T-cell (primary cell): Measurements from ENCODE around the gene SNRPF. TPM values are rescaled to one million over a fixed set of nuclear protein-coding genes. Genes with fewer than 3 reads are reported as not detected.
A peak's percentile ranks its signal among the peaks of the same experiment; 100 is the strongest.

ENCODE experiments used
- ATAC-seq, 4 experiments: fragments of 200-7000 bp in 3 of 4; fragments of 150-1000 bp in 1 of 4; cut with Tn5 transposase; replicated peaks in 1 of 4; 1 replicate in 3 of 4; 2 replicates in 1 of 4; pipeline ENCODE4 v1.10.0; 2021; ENCODE audit warnings: moderate library complexity in 3 of 4, mild to moderate bottlenecking in 2 of 4, moderate number of reproducible peaks in 1 of 4
- CTCF ChIA-PET, 2 donors: fragments of 300-600 bp; sonication (Branson Sonifier 250); formaldehyde crosslinking; loops; one replicate each; lab custom pipeline; 2022; ENCODE audit warnings: antibody characterized with exemption in 2 of 2; lab: Charles Lee
- POLR2A ChIA-PET, 2 donors: fragments of 300-600 bp; sonication (Branson Sonifier 250); formaldehyde crosslinking; loops; one replicate each; lab custom pipeline; 2022; ENCODE audit warnings: antibody characterized with exemption in 2 of 2; lab: Charles Lee
- DNase-seq, 35 experiments: peaks; one replicate each; pipeline versions ENCODE4 v3.0.0 to v3.0.0-alpha.2; 2013 to 2023
- H3K27ac ChIP-seq: one replicate; pipeline ENCODE4 v1.5.1; 2013; ENCODE audit warnings: low read length
- H3K27me3 ChIP-seq, 2 experiments: replicated peaks in 1 of 2; 1 replicate in 1 of 2; 2 replicates in 1 of 2; pipeline versions ENCODE4 v1.6.1 to v1.7.0; 2013; ENCODE audit warnings: low read length in 1 of 2, mixed read lengths in 1 of 2; ENCODE audit not compliant: control insufficient read depth in 2 of 2, insufficient read depth in 2 of 2; ENCODE audit errors: extremely low read depth in 1 of 2
- H3K36me3 ChIP-seq, 2 donors: 1 replicate in 1 of 2; 2 replicates in 1 of 2; pipeline versions ENCODE4 v1.6.1 to v1.7.0; 2013; ENCODE audit warnings: low read length in 1 of 2; ENCODE audit not compliant: control insufficient read depth in 2 of 2, insufficient read depth in 1 of 2; ENCODE audit errors: extremely low read depth in 1 of 2
- H3K4me1 ChIP-seq, 2 experiments: 1 replicate in 1 of 2; 2 replicates in 1 of 2; pipeline versions ENCODE4 v1.6.1 to v1.7.0; 2013; ENCODE audit warnings: low read length in 2 of 2, mixed read lengths in 1 of 2; ENCODE audit not compliant: insufficient read depth in 2 of 2, control insufficient read depth in 1 of 2; ENCODE audit errors: extremely low read depth in 1 of 2
- H3K4me3 ChIP-seq, 2 donors: 1 replicate in 1 of 2; 2 replicates in 1 of 2; pipeline versions ENCODE4 v1.5.1 to v1.7.0; 2013; ENCODE audit warnings: mild to moderate bottlenecking in 2 of 2, low read length in 1 of 2, moderate library complexity in 1 of 2; ENCODE audit not compliant: control insufficient read depth in 1 of 2; ENCODE audit errors: extremely low read depth in 1 of 2
- H3K9me3 ChIP-seq: 2 replicates; pipeline ENCODE4 v1.7.0; 2013
- H3K27ac Mint-ChIP-seq, 2 donors: one replicate each; pipeline ENCODE4 v1.8.0; 2020 to 2021; ENCODE audit warnings: mild to moderate bottlenecking in 2 of 2, mixed read lengths in 2 of 2
- H3K27me3 Mint-ChIP-seq, 2 donors: one replicate each; pipeline ENCODE4 v1.8.0; 2021 to 2022; ENCODE audit warnings: mixed read lengths in 2 of 2
- H3K36me3 Mint-ChIP-seq: one replicate; pipeline ENCODE4 v1.8.0; 2021; ENCODE audit warnings: mixed read lengths
- H3K4me1 Mint-ChIP-seq, 3 donors: one replicate each; pipeline ENCODE4 v1.8.0; 2020 to 2022; ENCODE audit warnings: mixed read lengths in 3 of 3, mild to moderate bottlenecking in 1 of 3
- H3K4me3 Mint-ChIP-seq, 3 donors: one replicate each; pipeline ENCODE4 v1.8.0; 2020 to 2022; ENCODE audit warnings: mild to moderate bottlenecking in 3 of 3, mixed read lengths in 3 of 3, moderate library complexity in 3 of 3
- H3K9me3 Mint-ChIP-seq, 3 donors: one replicate each; pipeline ENCODE4 v1.8.0; 2020 to 2022; ENCODE audit warnings: mixed read lengths in 3 of 3
- WGBS: methylation state at CpG from one replicate; pipeline ENCODE4 v1.1.5; 2013; ENCODE audit warnings: missing lambda C conversion rate; ENCODE audit not compliant: insufficient coverage; 5-methylcytosine and 5-hydroxymethylcytosine counted together
- total RNA-seq, 35 experiments: library from RNA in 6 of 35; stranded (reverse) in 6 of 35; fragments of 120-200 nt in 1 of 35; gene quantifications; one replicate each; pipeline versions ENCODE4 v1.2.1 to v1.2.4 and lab custom pipeline; 2013 to 2026

The SNRPF gene
- total RNA-seq, 5 donors from 2014 or later (not counting 1 experiment from before 2014, with no cell fraction given) = 14.0 to 33.6 (median 19.3) TPM

DNA sequence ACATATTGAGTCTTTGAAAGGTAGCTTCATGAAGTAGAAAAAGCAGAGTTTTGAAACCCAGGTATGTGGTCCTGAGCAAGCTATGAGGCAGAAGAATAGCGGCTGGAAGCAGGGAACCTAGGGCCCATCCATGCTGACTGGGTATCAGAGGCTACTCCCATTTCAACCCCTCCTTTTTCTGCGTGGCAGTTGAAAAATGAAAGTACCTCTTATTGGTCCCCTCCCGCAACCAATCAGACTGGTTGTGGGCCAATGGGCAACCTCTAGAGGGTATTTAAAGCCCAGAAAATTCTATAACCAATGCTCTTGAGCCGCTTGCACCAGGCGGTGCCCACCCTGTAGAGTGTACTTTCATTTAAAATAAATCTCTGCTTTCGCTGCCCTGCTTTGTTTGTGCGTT lies 1.6 kb upstream of the SNRPF start:
- Histone ChIP-seq H3K4me1 (peaks cover 13 to 22% of the 10 kb centered on the region in 2 experiments), H3K27ac (no peak overlapping the region), H3K4me3 (no peak overlapping the region), H3K9me3 (no peaks in the 10 kb centered on the region), H3K36me3 (peaks cover 0 to 9% of the 10 kb centered on the region in 2 donors), H3K27me3 (peaks cover 0 to 3% of the 10 kb centered on the region in 2 experiments)
- no peaks in the 10 kb centered on the region for H3K9me3 Mint-ChIP-seq
- DNase-seq (no peak), ATAC-seq (no peak)
- H3K36me3 Mint-ChIP-seq = peaks cover 13% of the 10 kb centered on the region
- ChIA-PET POLR2A (no interaction called here), CTCF (no interaction called here)
- WGBS = no CpG with 5 or more reads among the region's 7 CpGs
- H3K27me3 Mint-ChIP-seq = peaks cover 0 to 3% of the 10 kb centered on the region in 2 donors
- peaks cover 5 to 27% (median 21%) of the 10 kb centered on the region in 3 donors for H3K4me1 Mint-ChIP-seq
- no peak overlapping the region for H3K4me3 Mint-ChIP-seq
- H3K27ac Mint-ChIP-seq = no peak overlapping the region

DNA sequence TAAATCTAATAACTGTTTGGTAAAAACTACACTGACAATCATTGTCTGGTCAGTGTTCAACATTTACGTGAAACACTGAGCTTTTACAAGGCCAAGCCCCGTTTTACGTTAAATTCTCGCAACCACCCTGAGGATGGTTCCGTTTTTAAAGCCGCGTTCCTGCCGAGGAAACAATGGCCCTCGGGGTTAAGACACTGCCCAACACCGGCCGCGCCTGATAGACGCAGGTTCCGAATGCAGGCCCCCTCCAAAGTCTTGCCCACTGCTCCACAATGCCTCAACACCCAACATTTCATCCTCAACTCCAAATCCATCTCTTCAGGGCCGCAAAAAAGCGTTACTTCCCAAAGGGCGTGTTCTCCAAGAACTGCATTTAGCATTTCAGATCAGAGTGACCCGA lies 953 bp upstream of the SNRPF start:
- CTCF ChIA-PET = no interaction called here
- 60% methylated on average over 18 of the region's 18 CpGs for WGBS
- H3K36me3 ChIP-seq = peaks cover 0 to 16% of the 10 kb centered on the region in 2 donors
- H3K4me3 ChIP-seq = no peak overlapping the region
- H3K9me3 Mint-ChIP-seq = no peaks in the 10 kb centered on the region
- no peak overlapping the region for H3K27ac ChIP-seq
- H3K27me3 Mint-ChIP-seq = peaks cover 0 to 3% of the 10 kb centered on the region in 2 donors
- no peak overlapping the region for H3K27ac Mint-ChIP-seq
- peaks cover 0 to 26% (median 20%) of the 10 kb centered on the region in 3 donors for H3K4me1 Mint-ChIP-seq
- no peak for ATAC-seq
- POLR2A ChIA-PET = no interaction called here
- peak in 1 of 35 experiments; percentile 4 for DNase-seq
- H3K27me3 ChIP-seq = peaks cover 0 to 3% of the 10 kb centered on the region in 2 experiments
- peak overlapping the region in 1 of 3 donors; percentile 63 for H3K4me3 Mint-ChIP-seq
- H3K36me3 Mint-ChIP-seq = peaks cover 18% of the 10 kb centered on the region
- H3K9me3 ChIP-seq = no peaks in the 10 kb centered on the region
- peaks cover 13 to 26% of the 10 kb centered on the region in 2 experiments for H3K4me1 ChIP-seq

DNA sequence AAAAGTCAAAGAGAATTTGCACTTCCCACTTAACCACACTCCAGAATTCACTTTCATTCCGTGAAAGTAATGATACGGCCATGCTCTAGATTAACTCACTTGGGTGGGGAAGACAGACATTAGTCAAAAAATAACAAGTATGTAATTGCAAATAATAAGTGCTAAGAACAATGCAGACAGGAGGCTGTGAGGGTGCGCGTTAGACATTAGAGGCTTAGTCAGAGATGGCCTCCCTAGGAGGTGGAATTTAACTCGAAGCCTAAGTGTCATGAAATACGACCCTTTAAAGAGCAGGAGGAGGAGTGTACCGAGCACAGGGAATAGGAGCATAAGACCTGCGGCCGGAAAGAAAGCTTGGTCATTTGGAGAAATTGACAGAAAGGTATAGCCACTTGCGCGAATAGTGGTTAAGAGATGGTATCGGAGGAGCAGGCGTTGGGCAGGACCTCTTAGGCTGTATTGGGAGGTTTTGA lies 628 bp downstream of the SNRPF start:
- Histone ChIP-seq H3K27ac (peak overlapping the region; percentile 84), H3K27me3 (peaks cover 0 to 3% of the 10 kb centered on the region in 2 experiments), H3K4me1 (peaks cover 13 to 26% of the 10 kb centered on the region in 2 experiments), H3K36me3 (peaks cover 0 to 29% of the 10 kb centered on the region in 2 donors), H3K4me3 (peak overlapping the region; percentile 88 to 95), H3K9me3 (no peaks in the 10 kb centered on the region)
- ATAC-seq (peak in 3 of 4 experiments; percentile 4 to 10 (median 6)), DNase-seq (peak in 3 of 35 experiments; percentile 7 to 27 (median 20))
- Mint-ChIP-seq H3K27me3 (peaks cover 0 to 3% of the 10 kb centered on the region in 2 donors), H3K36me3 (peaks cover 29% of the 10 kb centered on the region), H3K27ac (no peak overlapping the region), H3K9me3 (no peaks in the 10 kb centered on the region), H3K4me3 (no peak overlapping the region), H3K4me1 (peaks cover 5 to 31% (median 31%) of the 10 kb centered on the region in 3 donors)
- 0% methylated on average over 11 of the region's 13 CpGs for WGBS
- ChIA-PET CTCF (interaction anchor here in 1 of 2 donors (1.0 kb wide), 1 partner anchor 201 kb away, joined by 3 read pairs; no protein-coding TSS in a partner anchor), POLR2A (interaction anchor here in 1 of 2 donors (0.6 kb wide), 1 partner anchor 1051 kb away, joined by 3 read pairs; no protein-coding TSS in a partner anchor)

DNA sequence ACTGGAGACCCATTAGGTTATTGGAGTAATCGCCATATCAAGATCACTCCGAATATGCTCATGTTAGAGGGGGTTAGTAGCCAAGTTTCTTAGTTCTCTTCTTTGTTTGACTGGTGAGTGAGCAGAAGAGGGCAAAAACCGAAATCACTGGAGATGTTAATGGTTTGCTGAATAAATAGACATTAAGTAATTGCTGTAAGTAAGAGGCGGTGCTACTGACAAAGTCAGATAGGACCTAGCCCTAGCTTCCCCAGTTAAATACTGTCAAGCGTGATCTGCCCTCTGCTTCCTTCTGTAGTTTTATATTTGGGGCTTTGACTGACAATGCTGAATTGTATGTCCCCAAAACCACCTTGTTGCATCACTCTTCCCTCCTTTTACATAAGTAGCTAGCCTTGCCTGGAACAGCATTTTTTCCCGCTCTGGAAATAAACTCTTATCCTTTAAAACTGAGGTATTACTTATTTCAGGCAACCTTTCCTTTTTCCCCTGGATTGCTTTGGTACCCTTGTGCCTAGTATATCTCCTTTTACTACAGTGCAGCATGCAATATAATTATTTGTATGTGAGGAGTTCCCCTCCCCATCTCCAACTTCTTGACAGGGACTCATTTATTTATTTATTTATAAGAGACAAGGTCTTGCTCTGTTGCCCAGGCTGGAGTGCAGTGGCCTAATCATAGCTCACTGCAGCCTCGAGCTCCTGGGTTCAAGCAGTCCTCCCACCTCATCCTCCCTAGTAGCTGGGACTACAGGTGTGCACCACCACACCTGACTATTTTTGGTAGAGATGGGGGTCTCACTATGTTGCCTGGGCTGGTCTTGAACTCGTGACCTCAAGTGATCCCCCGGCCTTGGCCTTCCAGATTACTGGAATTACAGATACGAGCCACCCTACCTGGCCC lies 1.4 kb downstream of the SNRPF start:
- Histone ChIP-seq H3K27me3 (peaks cover 0 to 3% of the 10 kb centered on the region in 2 experiments), H3K27ac (no peak overlapping the region), H3K9me3 (no peaks in the 10 kb centered on the region), H3K4me1 (peaks cover 13 to 26% of the 10 kb centered on the region in 2 experiments), H3K36me3 (peaks cover 0 to 34% of the 10 kb centered on the region in 2 donors), H3K4me3 (peak overlapping the region; percentile 88 to 95)
- Mint-ChIP-seq H3K4me1 (peaks cover 5 to 33% (median 27%) of the 10 kb centered on the region in 3 donors), H3K4me3 (peak overlapping the region in 2 of 3 donors; percentile 22 to 41), H3K9me3 (no peaks in the 10 kb centered on the region), H3K36me3 (peaks cover 29% of the 10 kb centered on the region), H3K27me3 (peaks cover 0 to 3% of the 10 kb centered on the region in 2 donors), H3K27ac (no peak overlapping the region)
- WGBS = 44% methylated on average over 3 of the region's 10 CpGs
- ATAC-seq (no peak), DNase-seq (peak in 1 of 35 experiments; percentile 2)
- POLR2A ChIA-PET = interaction anchor here (0.5 to 0.7 kb wide), 3 partner anchors 331 to 1043 kb away, joined by 5 to 13 read pairs (median 9); no protein-coding TSS in a partner anchor
- CTCF ChIA-PET = interaction anchor here (1.0 to 1.3 kb wide), 2 partner anchors 11 to 200 kb away, joined by 3 to 7 read pairs; no protein-coding TSS in a partner anchor

DNA sequence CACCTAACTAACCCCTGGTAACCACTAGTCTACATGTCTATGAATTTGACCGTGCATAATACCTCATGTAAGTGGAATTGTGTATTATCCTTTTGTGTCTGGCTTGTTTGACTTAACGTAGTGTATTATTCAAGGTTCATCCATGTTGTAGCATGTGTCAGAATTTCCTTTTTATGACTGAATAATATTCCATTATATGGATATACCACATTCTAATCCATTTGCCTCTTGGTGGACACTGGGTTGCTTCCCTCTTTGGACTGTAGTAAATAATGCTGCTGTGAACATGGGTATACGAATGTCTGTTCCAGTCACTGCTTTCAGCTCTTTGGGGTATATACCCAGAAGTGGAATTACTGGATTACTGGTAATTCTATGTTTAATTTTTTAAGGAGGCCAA lies 3.3 kb downstream of the SNRPF start:
- Mint-ChIP-seq H3K27ac (no peak overlapping the region), H3K4me3 (no peak overlapping the region), H3K9me3 (no peaks in the 10 kb centered on the region), H3K4me1 (peaks cover 5 to 33% (median 27%) of the 10 kb centered on the region in 3 donors), H3K27me3 (peaks cover 0 to 3% of the 10 kb centered on the region in 2 donors), H3K36me3 (peaks cover 32% of the 10 kb centered on the region)
- DNase-seq = no peak
- CTCF ChIA-PET = interaction anchor here in 1 of 2 donors (1.0 kb wide), 1 partner anchor 55 kb away, joined by 7 read pairs; no protein-coding TSS in a partner anchor
- no peak overlapping the region for H3K27ac ChIP-seq
- peaks cover 0 to 34% of the 10 kb centered on the region in 2 donors for H3K36me3 ChIP-seq
- ATAC-seq = no peak
- WGBS = no CpG with 5 or more reads among the region's 3 CpGs
- no peaks in the 10 kb centered on the region for H3K9me3 ChIP-seq
- POLR2A ChIA-PET = no interaction called here
- H3K27me3 ChIP-seq = peaks cover 0 to 3% of the 10 kb centered on the region in 2 experiments
- no peak overlapping the region for H3K4me3 ChIP-seq
- peaks cover 13 to 26% of the 10 kb centered on the region in 2 experiments for H3K4me1 ChIP-seq

DNA sequence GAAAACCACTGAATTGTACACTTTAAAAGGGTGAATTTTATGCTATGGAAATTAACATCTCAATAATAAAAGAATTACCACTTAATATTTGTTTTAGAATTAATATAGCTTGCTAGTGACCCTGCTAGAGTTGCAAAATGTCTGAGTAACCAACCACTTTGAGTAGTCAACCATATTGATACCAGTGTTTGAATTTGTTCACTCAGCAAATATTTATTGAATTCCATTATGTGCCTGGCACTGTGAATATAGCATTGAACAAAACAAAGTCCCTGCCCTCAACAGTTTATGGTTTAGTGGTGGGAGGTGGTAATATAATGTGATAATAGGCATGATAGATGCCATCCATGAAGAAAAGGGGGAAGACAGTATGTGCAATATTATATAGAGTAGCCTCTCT lies 4.6 kb downstream of the SNRPF start:
- H3K9me3 ChIP-seq = no peaks in the 10 kb centered on the region
- no peak overlapping the region for H3K27ac Mint-ChIP-seq
- no peak overlapping the region for H3K4me3 ChIP-seq
- peaks cover 38% of the 10 kb centered on the region for H3K36me3 Mint-ChIP-seq
- CTCF ChIA-PET = no interaction called here
- POLR2A ChIA-PET = interaction anchor here in 1 of 2 donors (0.6 kb wide), 1 partner anchor 130 kb away, joined by 3 read pairs; no protein-coding TSS in a partner anchor
- ATAC-seq (no peak), DNase-seq (no peak)
- H3K27ac ChIP-seq = no peak overlapping the region
- H3K4me1 ChIP-seq = peaks cover 13 to 19% of the 10 kb centered on the region in 2 experiments
- H3K4me1 Mint-ChIP-seq = peaks cover 5 to 28% (median 23%) of the 10 kb centered on the region in 3 donors
- no peak overlapping the region for H3K4me3 Mint-ChIP-seq
- H3K27me3 Mint-ChIP-seq = no peaks in the 10 kb centered on the region
- no peaks in the 10 kb centered on the region for H3K27me3 ChIP-seq
- H3K9me3 Mint-ChIP-seq = no peaks in the 10 kb centered on the region
- peaks cover 0 to 39% of the 10 kb centered on the region in 2 donors for H3K36me3 ChIP-seq
